Neutrophil (primary cell): Measurements from ENCODE around the gene UFD1.

Source experiments
- H3K27ac ChIP-seq: fragments of 200-600 bp; sonication (generic); 2 replicates; pipeline ENCODE4 v1.5.1; 2016; ENCODE audit warnings: mild to moderate bottlenecking, moderate library complexity
- H3K27me3 ChIP-seq: fragments of 200-600 bp; sonication (generic); 2 replicates; pipeline ENCODE4 v1.6.0; 2016; ENCODE audit warnings: mild to moderate bottlenecking
- H3K36me3 ChIP-seq: fragments of 200-600 bp; sonication (generic); 2 replicates; pipeline ENCODE4 v1.5.1; 2017
- H3K4me1 ChIP-seq, 2 experiments: fragments of 200-600 bp in 1 of 2; sonication (generic) in 1 of 2; 1 replicate in 1 of 2; 2 replicates in 1 of 2; pipeline versions ENCODE4 v1.5.1 to v1.6.1; 2013 to 2016; ENCODE audit warnings: low read depth in 1 of 2, low read length in 1 of 2, mild to moderate bottlenecking in 1 of 2, moderate library complexity in 1 of 2; ENCODE audit not compliant: control insufficient read depth in 1 of 2, insufficient read depth in 1 of 2
- H3K4me3 ChIP-seq, 2 experiments: fragments of 200-600 bp in 1 of 2; sonication (generic) in 1 of 2; 1 replicate in 1 of 2; 2 replicates in 1 of 2; pipeline ENCODE4 v1.5.1; 2013 to 2016; ENCODE audit warnings: low read depth in 1 of 2, low read length in 1 of 2, mild to moderate bottlenecking in 1 of 2, moderate library complexity in 1 of 2
- H3K9me3 ChIP-seq: fragments of 200-600 bp; sonication (generic); 2 replicates; pipeline ENCODE4 v1.5.1; 2016
- TF ChIP-seq, protein P1 (sequence below): fragments of 200-600 bp; sonication (generic); IDR thresholded peaks from 2 replicates; pipeline ENCODE4 v1.5.1; 2016; ENCODE audit warnings: antibody characterized with exemption

The UFD1 gene

DNA sequence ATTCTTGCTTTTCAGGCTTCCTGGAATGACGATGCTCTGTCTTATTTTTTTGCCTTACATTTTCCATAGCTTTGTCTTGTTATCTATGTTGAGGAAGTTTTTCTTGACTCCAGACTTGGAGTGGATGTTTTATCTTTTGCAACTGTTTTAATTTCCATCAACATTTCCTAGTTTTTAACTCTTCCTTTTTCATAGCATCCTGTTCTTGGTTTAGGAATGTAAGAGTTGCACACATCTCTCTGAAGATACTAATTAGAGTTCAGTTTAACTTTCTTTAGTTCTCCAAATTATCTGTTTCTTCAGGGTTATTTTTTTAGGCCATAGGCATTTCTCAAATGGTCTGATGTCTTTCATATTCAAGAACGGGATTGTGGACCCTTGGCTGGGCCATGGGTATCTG, 34.8 kb upstream of the UFD1 start:
- no peaks in the 10 kb centered on the region for H3K4me1 ChIP-seq
- H3K27ac ChIP-seq, result no peak overlapping the region
- TF ChIP-seq, protein P1, sequence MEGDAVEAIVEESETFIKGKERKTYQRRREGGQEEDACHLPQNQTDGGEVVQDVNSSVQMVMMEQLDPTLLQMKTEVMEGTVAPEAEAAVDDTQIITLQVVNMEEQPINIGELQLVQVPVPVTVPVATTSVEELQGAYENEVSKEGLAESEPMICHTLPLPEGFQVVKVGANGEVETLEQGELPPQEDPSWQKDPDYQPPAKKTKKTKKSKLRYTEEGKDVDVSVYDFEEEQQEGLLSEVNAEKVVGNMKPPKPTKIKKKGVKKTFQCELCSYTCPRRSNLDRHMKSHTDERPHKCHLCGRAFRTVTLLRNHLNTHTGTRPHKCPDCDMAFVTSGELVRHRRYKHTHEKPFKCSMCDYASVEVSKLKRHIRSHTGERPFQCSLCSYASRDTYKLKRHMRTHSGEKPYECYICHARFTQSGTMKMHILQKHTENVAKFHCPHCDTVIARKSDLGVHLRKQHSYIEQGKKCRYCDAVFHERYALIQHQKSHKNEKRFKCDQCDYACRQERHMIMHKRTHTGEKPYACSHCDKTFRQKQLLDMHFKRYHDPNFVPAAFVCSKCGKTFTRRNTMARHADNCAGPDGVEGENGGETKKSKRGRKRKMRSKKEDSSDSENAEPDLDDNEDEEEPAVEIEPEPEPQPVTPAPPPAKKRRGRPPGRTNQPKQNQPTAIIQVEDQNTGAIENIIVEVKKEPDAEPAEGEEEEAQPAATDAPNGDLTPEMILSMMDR, result no peak
- no peaks in the 10 kb centered on the region for H3K27me3 ChIP-seq
- H3K9me3 ChIP-seq, result no peaks in the 10 kb centered on the region
- H3K4me3 ChIP-seq, result no peak overlapping the region
- peaks cover 53% of the 10 kb centered on the region for H3K36me3 ChIP-seq

DNA sequence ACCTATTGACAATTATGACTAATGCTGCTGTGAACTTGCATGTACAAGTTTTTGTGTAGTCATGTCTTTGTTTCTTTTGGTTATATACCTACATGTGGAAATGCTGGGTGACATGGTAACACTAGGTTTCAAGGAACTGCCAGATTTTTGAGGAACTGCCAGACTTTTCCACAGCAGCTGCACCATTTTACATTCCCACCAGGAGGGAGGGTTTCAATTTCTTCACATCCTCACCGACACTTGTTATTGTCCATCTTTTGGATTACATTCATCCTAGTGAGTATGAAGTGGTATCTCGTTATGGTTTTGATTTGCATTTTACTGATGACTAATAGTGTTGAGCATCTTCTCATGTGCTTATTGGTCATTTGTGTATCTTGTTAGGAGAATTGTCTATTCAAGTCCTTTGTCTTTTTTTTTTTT, 31.9 kb upstream of the UFD1 start:
- Histone ChIP-seq H3K4me1 (no peaks in the 10 kb centered on the region), H3K36me3 (peaks cover 50% of the 10 kb centered on the region), H3K27me3 (no peaks in the 10 kb centered on the region), H3K9me3 (no peaks in the 10 kb centered on the region), H3K27ac (no peak overlapping the region), H3K4me3 (no peak overlapping the region)
- TF ChIP-seq, protein P1, result no peak

DNA sequence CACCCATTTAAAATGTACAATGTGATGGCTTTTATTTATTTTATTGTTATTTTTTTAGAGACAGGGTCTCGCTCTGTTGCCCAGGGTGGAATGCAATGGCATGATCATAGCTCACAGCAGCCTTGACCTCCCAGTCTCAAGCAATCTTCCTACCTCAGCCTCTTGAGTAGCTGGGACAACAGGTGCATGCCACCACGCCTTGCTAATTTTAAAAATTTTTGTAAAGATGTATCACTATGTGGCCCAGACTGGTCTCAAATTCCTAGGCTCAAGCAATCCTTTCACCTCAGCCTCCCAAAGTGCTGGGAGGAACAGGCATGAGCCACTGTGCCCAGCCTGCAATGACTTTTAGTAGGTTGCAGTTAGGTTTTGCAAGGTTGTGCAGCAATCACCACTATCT, 30.9 kb upstream of the UFD1 start:
- H3K36me3 ChIP-seq, result peaks cover 50% of the 10 kb centered on the region
- H3K27me3 ChIP-seq, result no peaks in the 10 kb centered on the region
- H3K4me1 ChIP-seq, result no peaks in the 10 kb centered on the region
- H3K4me3 ChIP-seq, result no peak overlapping the region
- no peak overlapping the region for H3K27ac ChIP-seq
- TF ChIP-seq, protein P1, result no peak
- H3K9me3 ChIP-seq, result no peaks in the 10 kb centered on the region

DNA sequence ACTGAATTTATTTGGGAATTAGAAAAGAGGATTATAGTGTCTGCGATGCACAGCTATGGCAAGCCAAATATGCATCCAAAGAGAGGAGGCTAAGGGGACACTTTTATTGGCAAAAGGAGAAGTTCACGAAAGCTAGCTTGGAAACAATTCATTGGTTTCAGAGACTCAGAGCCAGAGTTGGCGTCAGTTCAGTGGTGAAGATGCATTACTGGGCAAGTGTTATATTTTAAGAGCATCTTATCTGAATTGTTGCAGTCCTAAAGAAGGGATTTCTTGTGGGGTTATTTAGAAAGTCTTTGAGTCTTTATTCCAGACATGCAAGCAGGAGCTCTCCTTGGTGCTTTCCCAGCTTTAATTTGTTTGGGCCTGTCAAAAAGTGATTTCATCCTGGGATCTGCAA, 30.2 kb upstream of the UFD1 start:
- TF ChIP-seq, protein P1, result no peak
- H3K36me3 ChIP-seq, result peaks cover 45% of the 10 kb centered on the region
- no peak overlapping the region for H3K4me3 ChIP-seq

DNA sequence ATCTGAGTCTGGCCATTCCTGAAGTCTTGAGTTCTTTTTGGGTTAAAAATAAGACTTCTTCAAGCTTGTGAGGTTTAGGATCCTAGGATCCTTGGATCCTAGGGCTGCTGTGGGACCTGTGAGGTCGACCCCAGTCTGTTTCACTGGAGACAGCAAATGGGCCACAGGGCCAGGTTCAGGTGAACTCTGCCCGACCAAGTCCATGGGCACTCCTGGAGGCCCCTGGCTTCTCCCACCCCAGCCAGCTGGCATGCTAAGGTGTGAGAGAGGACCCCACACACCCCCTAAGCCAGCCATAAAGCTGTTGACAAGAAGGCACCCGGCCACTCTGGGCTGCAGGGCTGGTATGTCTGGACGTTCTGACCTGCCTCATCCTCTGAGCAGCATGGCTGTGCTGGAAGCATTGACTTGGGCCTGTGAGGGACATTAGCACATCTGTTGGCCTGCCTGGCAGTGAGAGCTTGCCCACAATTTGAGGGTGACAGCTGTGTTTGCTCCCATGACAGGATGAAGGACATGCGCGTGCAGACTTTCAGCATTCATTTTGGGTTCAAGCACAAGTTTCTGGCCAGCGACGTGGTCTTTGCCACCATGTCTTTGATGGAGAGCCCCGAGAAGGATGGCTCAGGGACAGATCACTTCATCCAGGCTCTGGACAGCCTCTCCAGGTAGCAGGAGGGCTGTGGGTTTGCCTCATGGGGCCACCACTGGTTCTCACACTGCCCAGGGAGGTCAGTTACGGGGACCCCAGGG, 29.2 kb upstream of the UFD1 start:
- Histone ChIP-seq H3K9me3 (no peaks in the 10 kb centered on the region), H3K27ac (no peak overlapping the region), H3K4me1 (no peaks in the 10 kb centered on the region), H3K4me3 (no peak overlapping the region), H3K36me3 (peaks cover 54% of the 10 kb centered on the region), H3K27me3 (no peaks in the 10 kb centered on the region)
- TF ChIP-seq, protein P1, result no peak

More for the DNA sequence above, 30.2 kb upstream of the UFD1 start:
- no peaks in the 10 kb centered on the region for H3K9me3 ChIP-seq
- H3K27ac ChIP-seq, result no peak overlapping the region
- no peaks in the 10 kb centered on the region for H3K27me3 ChIP-seq
- H3K4me1 ChIP-seq, result no peaks in the 10 kb centered on the region
